H1 (cell line): Measurements from ENCODE around the gene CUBN. TPM values are rescaled to one million over a fixed set of nuclear protein-coding genes. Genes with fewer than 3 reads are reported as not detected.

Experiments
- CTCF ChIA-PET: fragments of 300-600 bp; sonication (Branson Sonifier 250); formaldehyde crosslinking; loops from one replicate; lab custom pipeline; 2021; ENCODE audit not compliant: partially characterized antibody; lab: Charles Lee
- POLR2A ChIA-PET: fragments of 300-600 bp; sonication (Branson Sonifier 250); formaldehyde crosslinking; loops from one replicate; lab custom pipeline; 2021; ENCODE audit warnings: inconsistent platforms; ENCODE audit not compliant: partially characterized antibody; lab: Charles Lee
- DNase-seq, 2 experiments: peaks; one replicate each; pipeline versions ENCODE4 v3.0.0 to v3.0.0-alpha.2; 2010 to 2022; ENCODE audit warnings: low spot score in 2 of 2, low read depth in 1 of 2, mixed read lengths in 1 of 2
- FAIRE-seq: peaks from 2 replicates; lab custom pipeline; 2011; peaks lifted over from hg19 to GRCh38; lab: Jason Lieb, UNC
- H2AFZ ChIP-seq: 2 replicates; pipeline ENCODE4 v1.8.1; 2012; ENCODE audit warnings: low read length, inconsistent platforms
- H2AK5ac ChIP-seq: 2 replicates; pipeline ENCODE4 v1.6.1; 2013; ENCODE audit warnings: low read depth, low read length
- H2BK120ac ChIP-seq: replicated peaks from 2 replicates; pipeline ENCODE3; 2013; ENCODE audit warnings: low read depth, low read length, inconsistent platforms
- H2BK12ac ChIP-seq: 2 replicates; pipeline ENCODE4 v1.6.1; 2013; ENCODE audit warnings: low read depth, low read length
- H2BK15ac ChIP-seq: 2 replicates; pipeline ENCODE4 v1.6.1; 2013; ENCODE audit warnings: low read length
- H2BK20ac ChIP-seq: 2 replicates; pipeline ENCODE4 v1.6.1; 2013; ENCODE audit warnings: low read length
- H2BK5ac ChIP-seq: 2 replicates; pipeline ENCODE4 v1.6.1; 2013; ENCODE audit warnings: low read depth, low read length
- H3K14ac ChIP-seq: 2 replicates; pipeline ENCODE4 v1.6.1; 2013; ENCODE audit warnings: inconsistent platforms; ENCODE audit not compliant: insufficient read length
- H3K18ac ChIP-seq: 2 replicates; pipeline ENCODE4 v1.6.1; 2013; ENCODE audit warnings: low read length; ENCODE audit errors: extremely low read depth
- H3K23ac ChIP-seq: 2 replicates; pipeline ENCODE4 v1.6.1; 2013; ENCODE audit warnings: inconsistent platforms; ENCODE audit not compliant: insufficient read length
- H3K23me2 ChIP-seq: 2 replicates; pipeline ENCODE4 v1.6.1; 2013; ENCODE audit warnings: low read depth, low read length
- H3K27ac ChIP-seq: 2 replicates; pipeline ENCODE4 v1.6.1; 2011; ENCODE audit warnings: low read depth, low read length, inconsistent platforms
- H3K27me3 ChIP-seq, 4 experiments: replicated peaks in 1 of 4; 1 replicate in 1 of 4; 2 replicates in 3 of 4; pipeline versions ENCODE4 v1.6.1 to v1.8.1; 2011 to 2013; ENCODE audit warnings: low read length in 3 of 4, mild to moderate bottlenecking in 3 of 4, inconsistent platforms in 2 of 4, mixed read lengths in 2 of 4, moderate library complexity in 1 of 4; ENCODE audit not compliant: control insufficient read depth in 3 of 4, insufficient read depth in 3 of 4; ENCODE audit errors: extremely low read depth in 1 of 4
- H3K36me3 ChIP-seq, 4 experiments: 2 replicates each; pipeline versions ENCODE4 v1.6.1 to v1.8.1; 2011 to 2013; ENCODE audit warnings: mild to moderate bottlenecking in 4 of 4, low read length in 3 of 4, moderate library complexity in 2 of 4, control low read depth in 1 of 4, inconsistent platforms in 1 of 4; ENCODE audit not compliant: insufficient read depth in 4 of 4, control insufficient read depth in 2 of 4
- H3K4ac ChIP-seq: replicated peaks from 2 replicates; pipeline ENCODE3; 2013; ENCODE audit warnings: low read length, low read depth, mixed read lengths, inconsistent platforms; ENCODE audit not compliant: insufficient read length
- H3K4me1 ChIP-seq, 4 experiments: replicated peaks in 1 of 4; 1 replicate in 1 of 4; 2 replicates in 3 of 4; pipeline versions ENCODE4 v1.6.1 to v1.8.1; 2011 to 2013; ENCODE audit warnings: low read length in 3 of 4, inconsistent platforms in 2 of 4, mixed read lengths in 1 of 4; ENCODE audit not compliant: insufficient read depth in 4 of 4, control insufficient read depth in 3 of 4
- H3K4me2 ChIP-seq, 2 experiments: 2 replicates each; pipeline versions ENCODE4 v1.6.1 to v1.8.1; 2011 to 2013; ENCODE audit warnings: low read depth in 2 of 2, low read length in 2 of 2, control low read depth in 1 of 2, inconsistent platforms in 1 of 2, mild to moderate bottlenecking in 1 of 2; ENCODE audit not compliant: insufficient read depth in 1 of 2
- H3K4me3 ChIP-seq, 4 experiments: fragments of 200-600, 300-600 bp in 1 of 4; sonication (generic), shearing (Covaris generic), sonication (Bioruptor Twin) in 1 of 4; 2 replicates each; pipeline versions ENCODE4 v1.5.1 to v1.8.1; 2011 to 2016; ENCODE audit warnings: low read length in 4 of 4, low read depth in 3 of 4, control low read depth in 2 of 4, inconsistent platforms in 2 of 4, mild to moderate bottlenecking in 2 of 4, mixed read lengths in 1 of 4, moderate library complexity in 1 of 4; ENCODE audit not compliant: insufficient read depth in 2 of 4; ENCODE audit errors: extremely low read depth in 1 of 4
- H3K56ac ChIP-seq: replicated peaks from 2 replicates; pipeline ENCODE3; 2013; ENCODE audit warnings: low read depth, mild to moderate bottlenecking, mixed read lengths, low read length, inconsistent platforms; ENCODE audit not compliant: insufficient read length
- H3K79me1 ChIP-seq: 2 replicates; pipeline ENCODE4 v1.6.1; 2013; ENCODE audit warnings: low read depth, low read length, control low read depth
- H3K79me2 ChIP-seq, 2 experiments: 2 replicates each; pipeline versions ENCODE4 v1.6.1 to v1.8.1; 2012 to 2013; ENCODE audit warnings: low read length in 2 of 2, mild to moderate bottlenecking in 2 of 2, inconsistent platforms in 1 of 2; ENCODE audit not compliant: insufficient read depth in 2 of 2, control insufficient read depth in 1 of 2
- H3K9ac ChIP-seq, 4 experiments: replicated peaks in 1 of 4; 1 replicate in 1 of 4; 2 replicates in 3 of 4; pipeline versions ENCODE4 v1.6.1 to v1.8.1; 2011 to 2013; ENCODE audit warnings: low read depth in 3 of 4, low read length in 3 of 4, control low read depth in 2 of 4, mild to moderate bottlenecking in 2 of 4, moderate library complexity in 2 of 4, inconsistent platforms in 1 of 4; ENCODE audit errors: extremely low read depth in 1 of 4
- H3K9me3 ChIP-seq, 2 experiments: 2 replicates each; pipeline versions ENCODE4 v1.6.1 to v1.8.1; 2012 to 2013; ENCODE audit warnings: mild to moderate bottlenecking in 2 of 2, moderate library complexity in 2 of 2, control low read depth in 1 of 2, inconsistent platforms in 1 of 2, low read depth in 1 of 2, low read length in 1 of 2, mixed read lengths in 1 of 2; ENCODE audit not compliant: insufficient read depth in 2 of 2
- H4K20me1 ChIP-seq, 2 experiments: replicated peaks in 1 of 2; 2 replicates each; pipeline versions ENCODE3 to v1.8.1; 2011 to 2013; ENCODE audit warnings: inconsistent platforms in 2 of 2, low read length in 2 of 2, mild to moderate bottlenecking in 1 of 2; ENCODE audit not compliant: insufficient read depth in 2 of 2, control insufficient read depth in 1 of 2
- H4K5ac ChIP-seq: 2 replicates; pipeline ENCODE4 v1.6.1; 2013; ENCODE audit warnings: low read length, low read depth, mixed read lengths, inconsistent platforms; ENCODE audit not compliant: insufficient read length
- H4K8ac ChIP-seq: 2 replicates; pipeline ENCODE4 v1.8.0; 2013; ENCODE audit warnings: mild to moderate bottlenecking, moderate library complexity, low read length, inconsistent platforms; ENCODE audit not compliant: insufficient read depth; ENCODE audit errors: extremely low read depth
- H4K91ac ChIP-seq: replicated peaks from 2 replicates; pipeline ENCODE3; 2013; ENCODE audit warnings: low read length, mixed read lengths, inconsistent platforms; ENCODE audit not compliant: insufficient read length
- CBX8 ChIP-seq: fragments of 300-800, 300-1000 bp; sonication (generic); IDR thresholded peaks from 2 replicates; pipeline ENCODE4 v1.7.1; 2016; ENCODE audit warnings: low read depth, low read length, borderline replicate concordance
- CHD1 ChIP-seq: IDR thresholded peaks from 2 replicates; pipeline ENCODE4 v1.6.1; 2012; ENCODE audit warnings: low read depth, low read length, improper control_type of control experiment
- CREB1 ChIP-seq: IDR thresholded peaks from 2 replicates; pipeline ENCODE4 v1.6.1; 2012; ENCODE audit warnings: inconsistent platforms
- EGR1 ChIP-seq: IDR thresholded peaks from 2 replicates; pipeline ENCODE4 v1.6.1; 2011; ENCODE audit warnings: low read depth, low read length, borderline replicate concordance
- GTF2F1 ChIP-seq: IDR thresholded peaks from 2 replicates; pipeline ENCODE4 v1.6.1; 2012; ENCODE audit warnings: low read depth, low read length, improper control_type of control experiment, borderline replicate concordance
- HDAC2 ChIP-seq, 2 experiments: fragments of 300-600 bp in 1 of 2; sonication (generic) in 1 of 2; IDR thresholded peaks; 2 replicates each; pipeline ENCODE4 v1.6.1; 2011 to 2012; ENCODE audit warnings: low read depth in 2 of 2, low read length in 2 of 2, mild to moderate bottlenecking in 2 of 2, moderate library complexity in 2 of 2, borderline replicate concordance in 1 of 2, inconsistent platforms in 1 of 2
- JUN ChIP-seq: IDR thresholded peaks from 2 replicates; pipeline ENCODE4 v1.6.1; 2011; ENCODE audit warnings: low read depth, mild to moderate bottlenecking, improper control_type of control experiment, low read length
- RBBP5 ChIP-seq: IDR thresholded peaks from 2 replicates; pipeline ENCODE4 v1.7.1; 2012; ENCODE audit warnings: low read depth, mild to moderate bottlenecking, inconsistent platforms, low read length, moderate library complexity, borderline replicate concordance
- SAP30 ChIP-seq: fragments of 300-600 bp; sonication (generic); IDR thresholded peaks from 2 replicates; pipeline ENCODE4 v1.7.1; 2012; ENCODE audit warnings: low read length, moderate library complexity, mild to moderate bottlenecking, inconsistent platforms; ENCODE audit not compliant: insufficient read depth, insufficient replicate concordance
- TEAD4 ChIP-seq: IDR thresholded peaks from 2 replicates; pipeline ENCODE4 v1.6.1; 2012; ENCODE audit warnings: low read depth, low read length, inconsistent platforms, mixed read lengths
- WGBS, 2 experiments: shearing (Covaris generic) in 1 of 2; methylation state at CpG; one replicate each; pipeline versions ENCODE4 v1.1.6 to v1.1.7; 2013 to 2015; ENCODE audit warnings: low lambda C conversion rate in 2 of 2, mixed read lengths in 2 of 2, inconsistent platforms in 1 of 2, low coverage in 1 of 2, missing lambda C conversion rate in 1 of 2; ENCODE audit not compliant: insufficient replicate concordance in 2 of 2, insufficient coverage in 1 of 2, insufficient read length in 1 of 2; ENCODE audit errors: extremely low coverage in 1 of 2, missing lambda C conversion rate in 1 of 2; 5-methylcytosine and 5-hydroxymethylcytosine counted together
- polyA plus RNA-seq, 7 experiments: library from polyadenylated mRNA; depleted of rRNA in 3 of 7; stranded (reverse) in 5 of 7; unstranded in 2 of 7; fragments of >200 nt in 5 of 7; fragments of 200-250 nt in 2 of 7; gene quantifications; 1 replicate in 5 of 7; 2 replicates in 1 of 7; 4 replicates in 1 of 7; pipeline versions ENCODE4 v1.2.1 to v1.2.3, GENCODE V29; 2011 to 2013; ENCODE audit warnings: missing spikeins in 2 of 7, mixed read lengths in 2 of 7
- total RNA-seq: library from RNA; stranded (reverse); fragmentation: NEBNext Ultra II Directional; extraction: Animal tissue kit (Norgen Biotek cat#: 25700); gene quantifications from 2 replicates; pipeline ENCODE4 v1.2.1, GENCODE V29; 2021

Gene CUBN
- total and polyA plus RNA-seq, 2 of the 8 experiments (the other 6 are each of a cell fraction or from before 2014, with no cell fraction given) = 0.04 to 0.08 TPM

DNA sequence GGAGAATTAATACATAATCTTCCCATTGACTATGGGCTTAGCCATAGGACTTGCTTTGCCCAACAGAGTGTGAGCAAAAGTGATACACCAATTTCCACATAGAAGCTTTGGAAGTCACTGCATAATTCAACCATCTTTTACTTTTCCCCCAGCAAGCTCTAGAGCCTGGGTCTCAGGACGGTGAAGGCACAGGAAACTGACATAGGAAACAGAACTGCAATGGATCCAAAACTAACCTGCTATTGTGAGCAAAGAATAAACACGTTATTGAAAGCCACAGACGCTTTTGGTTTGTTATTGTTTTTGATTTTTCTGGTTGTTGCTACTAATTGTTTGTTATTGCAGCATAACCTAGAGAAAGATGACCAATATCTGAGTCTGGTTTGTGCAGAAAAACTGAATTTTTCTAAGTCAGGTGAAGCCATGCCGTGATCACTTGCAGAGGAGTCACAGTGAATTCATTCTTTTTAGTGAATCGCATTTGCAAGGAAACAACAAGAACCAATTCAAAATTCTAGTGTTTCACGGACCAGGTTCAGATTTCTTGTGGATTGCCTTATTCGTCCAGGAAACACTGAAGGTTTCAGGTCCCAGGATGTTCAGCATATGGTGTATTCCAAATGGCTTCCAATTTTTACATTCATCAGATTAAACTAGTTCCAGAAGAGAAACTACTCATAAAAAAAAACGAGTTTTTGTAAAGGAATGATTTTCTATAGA, 52.8 kb downstream of the CUBN start:
- Histone ChIP-seq H4K8ac (no peak overlapping the region), H4K20me1 (no peaks in the 10 kb centered on the region), H3K23me2 (no peaks in the 10 kb centered on the region), H3K23ac (no peak overlapping the region), H3K4me1 (no peaks in the 10 kb centered on the region; a peak in 1 of 7 replicates), H2BK15ac (no peak overlapping the region), H2BK5ac (no peak overlapping the region), H3K9ac (no peak overlapping the region), H3K4ac (no peak overlapping the region), H3K27me3 (no peaks in the 10 kb centered on the region), H2BK20ac (no peak overlapping the region), H2AK5ac (no peak overlapping the region), H3K4me3 (no peak overlapping the region), H2BK12ac (no peak overlapping the region), H3K27ac (no peak overlapping the region), H3K56ac (no peak overlapping the region), H3K14ac (no peak overlapping the region), H3K4me2 (no peak overlapping the region), H4K91ac (no peak overlapping the region), H3K9me3 (no peaks in the 10 kb centered on the region), H3K18ac (no peak overlapping the region), H2AFZ (no peak overlapping the region), H3K79me1 (no peaks in the 10 kb centered on the region), H2BK120ac (no peak overlapping the region), H4K5ac (no peak overlapping the region), H3K36me3 (no peaks in the 10 kb centered on the region), H3K79me2 (no peaks in the 10 kb centered on the region)
- no peak for DNase-seq
- no peak for FAIRE-seq
- POLR2A ChIA-PET = no interaction called here
- 78% methylated on average over 8 of the region's 8 CpGs; no CpG with 5 or more reads in 1 of the 2 experiments for WGBS, 2 experiments
- CTCF ChIA-PET = interaction anchor here (0.9 to 1.0 kb wide), 2 partner anchors 185 to 335 kb away, joined by 3 to 4 read pairs; no protein-coding TSS in a partner anchor
- TF ChIP-seq GTF2F1 (no peak), TEAD4 (no peak), CBX8 (no peak), CREB1 (no peak), RBBP5 (no peak), SAP30 (no peak), JUN (no peak), EGR1 (no peak), CHD1 (no peak), HDAC2 (IDR thresholded peaks at IDR 0.05; ENCODE audit: borderline replicate concordance in 1 of 2, low read depth in 2 of 2, low read length in 2 of 2) (no peak)
